CD4-positive, alpha-beta memory T cell (primary cell): ENCODE measurements around the gene ENAH. TPM values are rescaled to one million over a fixed set of nuclear protein-coding genes. Genes with fewer than 3 reads are reported as not detected.

Source experiments
- CTCF ChIA-PET: fragments of 350-600 bp; sonication (Branson Sonifier 250); formaldehyde crosslinking; loops from one replicate; lab custom pipeline; 2021; ENCODE audit warnings: inconsistent platforms; ENCODE audit not compliant: partially characterized antibody; lab: Charles Lee
- POLR2A ChIA-PET: fragments of 350-600 bp; sonication (Branson Sonifier 250); formaldehyde crosslinking; loops from one replicate; lab custom pipeline; 2021; ENCODE audit not compliant: partially characterized antibody; lab: Charles Lee
- DNase-seq, 5 donors: peaks; one replicate each; pipeline versions ENCODE4 v3.0.0 to v3.0.0-alpha.2; 2020 to 2022; ENCODE audit warnings: mixed read lengths in 1 of 5
- H3K27ac ChIP-seq: one replicate; pipeline ENCODE4 v1.7.0; 2013; ENCODE audit warnings: low read depth, low read length
- H3K27me3 ChIP-seq: 2 replicates; pipeline ENCODE4 v1.7.0; 2013; ENCODE audit warnings: mild to moderate bottlenecking, low read length, moderate library complexity; ENCODE audit not compliant: insufficient read depth
- H3K36me3 ChIP-seq: 2 replicates; pipeline ENCODE4 v1.7.0; 2013; ENCODE audit warnings: mild to moderate bottlenecking, low read length, moderate library complexity; ENCODE audit not compliant: insufficient read depth
- H3K4me1 ChIP-seq: 2 replicates; pipeline ENCODE4 v1.7.0; 2013; ENCODE audit warnings: mild to moderate bottlenecking, low read length, moderate library complexity; ENCODE audit not compliant: insufficient read depth
- H3K4me3 ChIP-seq, 2 donors: one replicate each; pipeline ENCODE4 v1.7.0; 2013; ENCODE audit warnings: low read length in 2 of 2, mild to moderate bottlenecking in 1 of 2
- H3K9me3 ChIP-seq, 2 donors: one replicate each; pipeline ENCODE4 v1.7.0; 2013; ENCODE audit warnings: low read length in 2 of 2, control low read depth in 1 of 2; ENCODE audit not compliant: control insufficient read depth in 1 of 2
- H3K27ac Mint-ChIP-seq, 7 donors: one replicate each; pipeline ENCODE4 v1.8.0; 2020 to 2021; ENCODE audit warnings: mixed read lengths in 7 of 7, mild to moderate bottlenecking in 6 of 7, inconsistent platforms in 3 of 7, moderate library complexity in 3 of 7
- H3K27me3 Mint-ChIP-seq, 2 donors: one replicate each; pipeline ENCODE4 v1.8.0; 2020 to 2021; ENCODE audit warnings: mixed read lengths in 2 of 2
- H3K36me3 Mint-ChIP-seq, 2 donors: one replicate each; pipeline ENCODE4 v1.8.0; 2020 to 2021; ENCODE audit warnings: mixed read lengths in 2 of 2, inconsistent platforms in 1 of 2, mild to moderate bottlenecking in 1 of 2
- H3K4me1 Mint-ChIP-seq, 4 donors: one replicate each; pipeline ENCODE4 v1.8.0; 2020 to 2021; ENCODE audit warnings: mixed read lengths in 4 of 4, mild to moderate bottlenecking in 1 of 4
- H3K4me3 Mint-ChIP-seq, 8 donors: one replicate each; pipeline ENCODE4 v1.8.0; 2020 to 2021; ENCODE audit warnings: mixed read lengths in 8 of 8, mild to moderate bottlenecking in 7 of 8, moderate library complexity in 6 of 8, inconsistent platforms in 3 of 8
- H3K9me3 Mint-ChIP-seq, 8 donors: one replicate each; pipeline ENCODE4 v1.8.0; 2020 to 2021; ENCODE audit warnings: mixed read lengths in 8 of 8, mild to moderate bottlenecking in 5 of 8, inconsistent platforms in 3 of 8, moderate library complexity in 1 of 8
- intact Hi-C: fragments of 100-400 bp; cut with micrococcal nuclease; formaldehyde crosslinking; loops from one replicate; pipeline ENCODE4 v1.15.1; 2023
- polyA plus RNA-seq, 2 donors: library from polyadenylated mRNA; unstranded; fragments of 300-500 nt; fragmentation: Illumina TruSeq; gene quantifications; one replicate each; pipeline ENCODE4 v1.2.3, GENCODE V29; 2021
- total RNA-seq, 2 experiments: library from RNA; stranded (reverse); gene quantifications; one replicate each; pipeline ENCODE4 v1.2.3, GENCODE V29; 2021

Gene ENAH
- total and polyA plus RNA-seq, 4 experiments from 2014 or later = 0.26 TPM; not detected in 3

GRCh38 chr1:225573216-225573615, 79.7 kb downstream of the ENAH start:
- Histone ChIP-seq H3K4me1 (no peaks in the 10 kb centered on the region), H3K27me3 (no peaks in the 10 kb centered on the region), H3K4me3 (no peak overlapping the region), H3K36me3 (no peaks in the 10 kb centered on the region), H3K27ac (no peak overlapping the region), H3K9me3 (no peaks in the 10 kb centered on the region)
- peaks cover 2 to 4% of the 10 kb centered on the region in 2 donors for H3K27me3 Mint-ChIP-seq
- intact Hi-C loops = no loop called here
- POLR2A ChIA-PET = no interaction called here
- H3K4me3 Mint-ChIP-seq = no peak overlapping the region
- no peak overlapping the region for H3K27ac Mint-ChIP-seq
- DNase-seq = no peak
- H3K9me3 Mint-ChIP-seq = no peaks in the 10 kb centered on the region
- CTCF ChIA-PET = no interaction called here
- H3K36me3 Mint-ChIP-seq = no peaks in the 10 kb centered on the region
- peaks cover 0 to 2% (median 0%) of the 10 kb centered on the region in 4 donors for H3K4me1 Mint-ChIP-seq

DNA sequence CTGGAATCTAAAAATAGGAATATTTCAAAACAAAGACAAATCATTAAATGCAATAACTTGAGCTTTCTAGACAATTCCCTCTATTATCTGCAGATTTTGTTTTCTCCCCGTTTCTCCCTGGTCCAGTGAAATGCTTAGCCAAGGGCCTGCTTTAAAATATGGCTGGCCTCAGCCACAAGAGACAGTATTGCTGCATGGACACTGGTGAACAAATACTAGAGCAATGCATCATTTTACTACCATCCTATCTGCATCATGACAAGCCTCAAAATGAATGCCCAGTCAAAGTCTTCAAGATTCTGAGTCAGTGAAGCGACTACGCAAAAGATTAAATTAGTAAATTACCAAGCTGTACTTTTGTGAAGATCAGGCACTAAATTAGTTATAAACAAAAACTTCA, 80.5 kb downstream of the ENAH start:
- intact Hi-C loops = no loop called here
- no peak for DNase-seq
- ChIA-PET POLR2A (no interaction called here), CTCF (no interaction called here)
- Mint-ChIP-seq H3K36me3 (no peaks in the 10 kb centered on the region), H3K27me3 (peaks cover 2 to 4% of the 10 kb centered on the region in 2 donors), H3K4me3 (no peak overlapping the region), H3K9me3 (no peaks in the 10 kb centered on the region), H3K27ac (no peak overlapping the region), H3K4me1 (peaks cover 0 to 2% (median 0%) of the 10 kb centered on the region in 4 donors)
- Histone ChIP-seq H3K27ac (no peak overlapping the region), H3K27me3 (no peaks in the 10 kb centered on the region), H3K4me3 (no peak overlapping the region), H3K4me1 (no peaks in the 10 kb centered on the region), H3K9me3 (no peaks in the 10 kb centered on the region), H3K36me3 (no peaks in the 10 kb centered on the region)

DNA sequence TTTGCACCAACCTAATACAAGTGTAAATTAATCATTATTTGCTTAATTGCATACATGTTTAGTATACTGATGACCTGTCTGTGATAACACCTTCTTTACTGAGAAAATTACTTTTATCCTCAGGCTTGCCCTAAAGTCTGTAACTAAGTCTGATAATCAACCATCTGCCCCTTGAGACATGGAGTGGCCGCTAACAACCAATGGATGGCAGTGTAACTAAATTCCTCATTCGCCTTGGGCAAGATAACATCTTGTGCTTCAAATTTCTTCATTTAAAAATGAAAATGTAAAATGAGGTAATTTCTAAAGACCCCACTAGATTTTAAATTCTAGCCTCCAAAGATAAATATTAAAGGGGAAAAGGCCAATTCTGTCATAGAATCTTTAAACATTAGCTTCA, 85.1 kb downstream of the ENAH start:
- H3K4me3 ChIP-seq = no peak overlapping the region
- H3K4me1 Mint-ChIP-seq = no peaks in the 10 kb centered on the region
- no peak overlapping the region for H3K27ac ChIP-seq
- no peaks in the 10 kb centered on the region for H3K4me1 ChIP-seq
- no peak for DNase-seq
- H3K4me3 Mint-ChIP-seq = no peak overlapping the region
- ChIA-PET CTCF (no interaction called here), POLR2A (no interaction called here)
- intact Hi-C loops = no loop called here
- H3K9me3 ChIP-seq = no peaks in the 10 kb centered on the region
- H3K36me3 Mint-ChIP-seq = no peaks in the 10 kb centered on the region
- H3K27me3 Mint-ChIP-seq = peaks cover 2 to 7% of the 10 kb centered on the region in 2 donors
- no peaks in the 10 kb centered on the region for H3K9me3 Mint-ChIP-seq
- H3K27me3 ChIP-seq = peaks cover 3% of the 10 kb centered on the region
- H3K27ac Mint-ChIP-seq = no peak overlapping the region
- no peaks in the 10 kb centered on the region for H3K36me3 ChIP-seq

DNA sequence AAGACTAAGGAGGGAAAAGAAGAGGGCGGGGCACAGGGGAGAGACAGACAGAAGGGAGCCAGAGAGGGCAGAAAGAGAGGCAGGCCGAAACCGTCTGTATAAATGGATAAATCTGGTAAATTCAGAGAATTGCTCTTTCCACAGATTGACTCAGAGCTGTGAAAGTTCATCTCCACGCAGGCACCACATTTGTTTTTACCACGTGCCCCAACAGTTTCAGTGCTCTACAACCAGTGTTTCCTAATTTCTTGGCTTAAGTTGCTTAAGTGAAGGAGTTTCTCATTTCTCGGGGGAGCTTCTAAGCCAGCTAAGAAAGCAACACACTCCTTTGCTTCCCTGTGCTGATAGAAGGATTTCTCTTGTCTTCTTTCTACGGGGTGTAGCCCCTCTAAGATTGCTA, 87.1 kb downstream of the ENAH start:
- Histone ChIP-seq H3K27me3 (peaks cover 3% of the 10 kb centered on the region), H3K9me3 (no peaks in the 10 kb centered on the region), H3K27ac (no peak overlapping the region), H3K4me1 (no peaks in the 10 kb centered on the region), H3K4me3 (no peak overlapping the region), H3K36me3 (no peaks in the 10 kb centered on the region)
- no peaks in the 10 kb centered on the region for H3K4me1 Mint-ChIP-seq
- H3K27me3 Mint-ChIP-seq = peaks cover 5 to 11% of the 10 kb centered on the region in 2 donors
- ChIA-PET POLR2A (interaction anchor here (0.7 kb wide), 1 partner anchor 55 kb away, joined by 5 read pairs; no protein-coding TSS in a partner anchor), CTCF (no interaction called here)
- no peaks in the 10 kb centered on the region for H3K36me3 Mint-ChIP-seq
- no peak overlapping the region for H3K27ac Mint-ChIP-seq
- no peak for DNase-seq
- intact Hi-C loops = no loop called here
- H3K9me3 Mint-ChIP-seq = no peaks in the 10 kb centered on the region
- no peak overlapping the region for H3K4me3 Mint-ChIP-seq

GRCh38 chr1:225561675-225562074, 91.2 kb downstream of the ENAH start:
- CTCF ChIA-PET = interaction anchor here (0.7 kb wide), 1 partner anchor 39 kb away, joined by 3 read pairs; no protein-coding TSS in a partner anchor

GRCh38 chr1:225559902-225560301, 93.0 kb downstream of the ENAH start:
- Histone ChIP-seq H3K27me3 (no peaks in the 10 kb centered on the region), H3K9me3 (no peaks in the 10 kb centered on the region), H3K4me3 (no peak overlapping the region), H3K36me3 (no peaks in the 10 kb centered on the region), H3K4me1 (no peaks in the 10 kb centered on the region), H3K27ac (no peak overlapping the region)
- POLR2A ChIA-PET = no interaction called here
- intact Hi-C loops = loop anchor here (10.0 kb wide), 2 partner anchors 85 to 285 kb away; no protein-coding TSS in a partner anchor
- DNase-seq = no peak
- no peak overlapping the region for H3K4me3 Mint-ChIP-seq
- no peaks in the 10 kb centered on the region for H3K36me3 Mint-ChIP-seq
- H3K9me3 Mint-ChIP-seq = peaks cover 0 to 5% (median 0%) of the 10 kb centered on the region in 8 donors
- CTCF ChIA-PET = no interaction called here
- no peak overlapping the region for H3K27ac Mint-ChIP-seq
- peaks cover 10 to 12% of the 10 kb centered on the region in 2 donors for H3K27me3 Mint-ChIP-seq
- no peaks in the 10 kb centered on the region for H3K4me1 Mint-ChIP-seq

More at GRCh38 chr1:225561675-225562074, 91.2 kb downstream of the ENAH start:
- intact Hi-C loops = no loop called here
- H3K4me3 ChIP-seq = no peak overlapping the region
- H3K36me3 ChIP-seq = no peaks in the 10 kb centered on the region
- no peaks in the 10 kb centered on the region for H3K4me1 ChIP-seq
- Mint-ChIP-seq H3K27ac (no peak overlapping the region), H3K9me3 (peaks cover 0 to 3% (median 0%) of the 10 kb centered on the region in 8 donors), H3K4me1 (no peaks in the 10 kb centered on the region), H3K27me3 (peaks cover 9 to 16% of the 10 kb centered on the region in 2 donors), H3K36me3 (no peaks in the 10 kb centered on the region), H3K4me3 (no peak overlapping the region)
- H3K27ac ChIP-seq = no peak overlapping the region
- H3K27me3 ChIP-seq = peaks cover 3% of the 10 kb centered on the region
- H3K9me3 ChIP-seq = no peaks in the 10 kb centered on the region
- no peak for DNase-seq
- POLR2A ChIA-PET = no interaction called here

- H3K27ac Mint-ChIP-seq = no peak overlapping the region
- H3K4me3 ChIP-seq = no peak overlapping the region
- H3K27me3 Mint-ChIP-seq = peaks cover 10 to 11% of the 10 kb centered on the region in 2 donors
- no peak for DNase-seq
- H3K27ac ChIP-seq = no peak overlapping the region
- no peaks in the 10 kb centered on the region for H3K4me1 Mint-ChIP-seq
- H3K4me3 Mint-ChIP-seq = no peak overlapping the region
- CTCF ChIA-PET = no interaction called here
- intact Hi-C loops = loop anchor here (10.0 kb wide), 2 partner anchors 85 to 285 kb away; no protein-coding TSS in a partner anchor
- no peaks in the 10 kb centered on the region for H3K4me1 ChIP-seq
- no peaks in the 10 kb centered on the region for H3K27me3 ChIP-seq
- H3K36me3 ChIP-seq = no peaks in the 10 kb centered on the region
- H3K36me3 Mint-ChIP-seq = no peaks in the 10 kb centered on the region
- peaks cover 0 to 5% (median 0%) of the 10 kb centered on the region in 8 donors for H3K9me3 Mint-ChIP-seq
- POLR2A ChIA-PET = no interaction called here
- no peaks in the 10 kb centered on the region for H3K9me3 ChIP-seq
Measured at GRCh38 chr1:225559326-225559725, 93.6 kb downstream of the ENAH start.
